Activated naive CD8-positive, alpha-beta T cell (primary cell): ENCODE results near the gene GEMIN4.
"Not testable (repeated sequence)": the region's sequence is repeated elsewhere in the genome, so short reads cannot be mapped to it uniquely, and the experiment has no call there.

Source experiments
- H3K27ac Mint-ChIP-seq: one replicate; pipeline ENCODE4 v1.8.0; 2021; ENCODE audit warnings: mixed read lengths
- H3K27me3 Mint-ChIP-seq: one replicate; pipeline ENCODE4 v1.8.0; 2021; ENCODE audit warnings: mixed read lengths
- H3K36me3 Mint-ChIP-seq: one replicate; pipeline ENCODE4 v1.8.0; 2021; ENCODE audit warnings: mixed read lengths
- H3K4me1 Mint-ChIP-seq: one replicate; pipeline ENCODE4 v1.8.0; 2021; ENCODE audit warnings: low read depth, mixed read lengths
- H3K4me3 Mint-ChIP-seq: one replicate; pipeline ENCODE4 v1.8.0; 2021; ENCODE audit warnings: mild to moderate bottlenecking, mixed read lengths
- H3K9me3 Mint-ChIP-seq: one replicate; pipeline ENCODE4 v1.8.0; 2021; ENCODE audit warnings: low read depth, mixed read lengths

GEMIN4 gene

GRCh38 chr17:755319-755961 is 3.4 kb upstream of the GEMIN4 start:
- H3K9me3 Mint-ChIP-seq, H3K27ac Mint-ChIP-seq, H3K36me3 Mint-ChIP-seq, H3K27me3 Mint-ChIP-seq, H3K4me3 Mint-ChIP-seq: not testable (repeated sequence)
- H3K4me1 Mint-ChIP-seq: peaks cover 16% of the 10 kb centered on the region

DNA sequence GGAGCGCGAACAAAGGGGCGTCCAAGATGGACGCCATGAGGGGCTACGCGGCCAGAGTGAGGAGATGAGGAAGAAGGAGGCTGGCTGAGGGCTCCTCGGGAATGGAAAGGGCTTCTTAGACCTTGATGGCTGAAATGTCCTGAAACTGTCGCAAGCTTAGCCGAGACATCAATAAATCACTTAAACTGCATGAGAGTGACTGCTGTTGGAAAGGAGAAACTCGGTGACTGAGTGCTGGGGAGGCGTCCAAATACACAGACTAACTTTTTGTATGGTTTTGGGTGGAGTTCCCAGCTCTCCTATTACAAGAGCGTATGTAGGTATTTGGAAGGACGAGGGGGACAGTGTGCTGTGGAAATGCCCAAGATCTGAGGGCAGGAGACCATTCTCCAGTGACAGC is 1.4 kb upstream of the GEMIN4 start:
- H3K4me1 Mint-ChIP-seq: peaks cover 31% of the 10 kb centered on the region
- no peaks in the 10 kb centered on the region for H3K27me3 Mint-ChIP-seq
- peak overlapping the region; percentile 83 for H3K27ac Mint-ChIP-seq
- H3K4me3 Mint-ChIP-seq: peak overlapping the region; percentile 67
- peaks cover 13% of the 10 kb centered on the region for H3K36me3 Mint-ChIP-seq
- H3K9me3 Mint-ChIP-seq: no peaks in the 10 kb centered on the region

DNA sequence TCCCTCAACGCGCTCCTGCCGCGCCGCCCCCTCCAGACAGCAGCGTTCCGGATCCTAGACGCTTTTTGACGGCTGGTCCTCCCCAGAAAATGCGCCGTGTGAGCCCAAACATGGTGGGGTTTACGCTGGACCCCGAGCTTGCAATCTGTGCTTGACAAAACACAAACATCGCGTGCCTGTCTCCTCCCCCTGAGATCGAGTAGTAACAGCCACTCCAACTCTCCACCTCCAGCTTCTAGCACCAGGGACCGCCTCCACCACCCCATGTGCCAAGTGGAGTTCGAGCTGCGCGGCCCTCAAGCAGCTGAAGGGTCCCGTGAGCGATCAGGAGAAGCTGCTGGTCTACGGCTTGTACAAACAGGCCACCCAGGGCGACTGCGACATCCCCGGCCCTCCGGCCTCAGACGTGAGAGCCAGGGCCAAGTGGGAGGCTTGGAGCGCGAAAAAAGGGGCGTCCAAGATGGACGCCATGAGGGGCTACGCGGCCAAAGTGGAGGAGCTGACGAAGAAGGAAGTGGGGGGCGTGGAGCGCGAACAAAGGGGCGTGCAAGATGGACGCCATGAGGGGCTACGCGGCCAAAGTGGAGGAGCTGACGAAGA is 656 bp upstream of the GEMIN4 start:
- Mint-ChIP-seq H3K4me1 (peaks cover 36% of the 10 kb centered on the region), H3K27me3 (no peaks in the 10 kb centered on the region), H3K4me3 (peak overlapping the region; percentile 93), H3K36me3 (peaks cover 13% of the 10 kb centered on the region), H3K9me3 (no peaks in the 10 kb centered on the region), H3K27ac (peak overlapping the region; percentile 95)

DNA sequence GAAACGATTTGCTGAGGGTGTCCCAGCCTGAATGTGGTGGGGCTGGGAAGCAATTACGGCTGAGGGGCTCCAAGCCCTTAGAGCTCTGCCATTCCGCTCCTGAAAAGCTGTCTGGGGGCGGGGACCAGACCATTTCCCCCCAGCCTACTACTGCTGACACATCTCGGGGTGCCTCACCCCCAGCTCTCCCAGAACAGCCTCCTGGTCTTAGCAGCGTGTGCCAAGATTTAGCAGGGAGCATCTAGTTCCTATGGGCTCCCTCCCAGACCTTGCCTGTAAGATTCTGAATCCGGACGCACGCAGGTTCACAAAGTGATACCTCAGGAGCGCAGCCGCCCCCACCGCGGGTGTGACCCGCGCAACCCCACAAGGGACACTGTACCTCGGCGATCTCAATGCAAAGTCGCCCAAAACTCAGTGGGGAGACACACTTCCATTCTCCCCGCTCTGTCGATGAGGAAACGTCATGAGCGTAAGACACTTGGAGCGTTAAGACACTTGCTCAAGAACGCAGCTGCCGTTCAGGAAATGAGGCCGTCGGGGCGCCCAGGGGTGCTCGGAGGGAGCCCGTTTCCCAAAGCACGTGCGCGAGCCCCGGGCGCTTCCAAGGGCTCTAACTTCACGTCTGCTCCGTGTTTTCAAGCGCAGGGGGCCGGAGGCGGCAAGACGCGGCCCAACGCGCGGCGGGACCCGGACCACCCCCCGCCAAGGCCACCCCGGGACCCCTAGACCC is 629 bp downstream of the GEMIN4 start:
- Mint-ChIP-seq H3K27ac (peak overlapping the region; percentile 99), H3K27me3 (no peaks in the 10 kb centered on the region), H3K36me3 (peaks cover 13% of the 10 kb centered on the region)

DNA sequence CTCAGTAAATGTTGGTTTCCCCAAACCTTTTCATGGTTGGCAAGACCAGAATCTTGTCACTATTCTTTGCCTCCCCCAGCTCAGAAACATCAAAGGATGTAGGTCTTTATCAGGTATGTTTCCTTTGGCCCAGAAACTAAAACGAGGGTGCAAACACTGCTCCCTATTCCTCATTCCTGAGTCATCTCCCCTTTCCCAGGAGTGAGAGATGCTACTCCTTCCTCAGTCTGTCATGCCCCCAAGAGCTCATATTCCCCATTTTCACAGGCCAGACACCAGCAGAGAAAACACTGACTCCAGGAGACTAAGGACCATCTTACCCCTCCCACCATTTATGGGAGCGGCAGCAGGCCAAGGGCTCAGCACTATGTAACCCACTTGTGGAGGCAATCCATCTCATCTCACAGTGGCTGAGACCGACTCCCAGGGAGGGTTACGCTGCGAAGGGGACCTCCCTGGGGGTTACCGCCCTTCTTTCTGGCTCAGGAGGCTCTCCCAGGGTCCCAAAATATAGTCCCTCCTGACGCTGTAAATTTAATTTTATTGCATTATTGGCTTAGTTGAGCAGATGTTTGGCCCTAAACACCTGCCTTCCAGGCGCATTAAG is 1.5 kb downstream of the GEMIN4 start:
- H3K27me3 Mint-ChIP-seq: no peaks in the 10 kb centered on the region
- H3K9me3 Mint-ChIP-seq: no peaks in the 10 kb centered on the region
- peaks cover 13% of the 10 kb centered on the region for H3K36me3 Mint-ChIP-seq
- H3K4me1 Mint-ChIP-seq: peaks cover 36% of the 10 kb centered on the region
- H3K27ac Mint-ChIP-seq: peak overlapping the region; percentile 99
- peak overlapping the region; percentile 99 for H3K4me3 Mint-ChIP-seq

More for the DNA sequence above, 629 bp downstream of the GEMIN4 start:
- Mint-ChIP-seq H3K4me1 (peaks cover 36% of the 10 kb centered on the region), H3K9me3 (no peaks in the 10 kb centered on the region), H3K4me3 (peak overlapping the region; percentile 99)

GRCh38 chr17:749359-749758 is 2.7 kb downstream of the GEMIN4 start:
- H3K9me3 Mint-ChIP-seq, H3K27me3 Mint-ChIP-seq, H3K27ac Mint-ChIP-seq: not testable (repeated sequence)
- H3K4me3 Mint-ChIP-seq: peak overlapping the region; percentile 99
- H3K4me1 Mint-ChIP-seq: peaks cover 37% of the 10 kb centered on the region
- H3K36me3 Mint-ChIP-seq: peaks cover 14% of the 10 kb centered on the region

GRCh38 chr17:748604-749003 is 3.5 kb downstream of the GEMIN4 start:
- H3K4me3 Mint-ChIP-seq: not testable (repeated sequence)

DNA sequence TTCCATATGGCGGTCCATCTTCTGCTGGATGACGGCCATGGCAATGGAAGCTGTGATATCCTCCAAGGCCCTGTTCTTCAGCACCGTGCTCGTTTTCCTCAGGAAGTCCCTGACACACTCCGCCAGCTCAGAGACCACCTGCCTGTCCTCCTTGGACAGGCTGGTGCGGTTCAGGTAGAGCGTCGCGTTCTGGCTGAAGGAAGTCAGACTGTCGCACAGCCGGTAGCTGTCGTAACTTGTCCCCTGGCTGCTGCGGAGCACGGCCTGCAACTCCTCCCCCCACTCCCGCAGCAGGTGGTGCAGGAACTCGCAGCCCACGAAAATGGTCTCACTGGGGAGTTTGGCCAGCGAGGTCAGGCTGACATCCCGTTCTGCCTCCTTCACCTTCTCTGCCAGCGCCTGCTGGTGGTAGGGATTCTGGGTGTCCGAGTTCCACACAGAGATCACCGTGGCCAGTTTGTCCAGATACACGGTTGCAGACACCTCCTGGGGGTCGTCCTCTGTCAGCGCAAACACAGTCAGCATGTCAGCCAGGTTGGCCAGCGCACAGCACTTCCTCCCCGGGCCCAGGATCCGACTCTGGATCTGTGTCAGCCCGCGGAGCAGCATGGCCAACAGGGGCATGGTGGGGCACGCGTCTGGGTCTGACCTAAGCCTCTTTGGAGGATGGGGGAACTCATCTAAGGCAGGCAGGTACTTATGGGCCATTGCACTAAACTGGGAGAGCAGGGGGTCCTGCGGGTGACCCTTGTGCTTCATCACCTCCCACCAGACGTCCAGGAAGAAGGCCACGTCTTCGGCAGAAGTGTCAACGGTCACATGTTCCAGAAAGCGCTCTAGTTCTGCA is 5.1 kb downstream of the GEMIN4 start:
- H3K4me3 Mint-ChIP-seq: no peak overlapping the region
- H3K9me3 Mint-ChIP-seq: no peaks in the 10 kb centered on the region
- H3K27me3 Mint-ChIP-seq: no peaks in the 10 kb centered on the region
- no peak overlapping the region for H3K27ac Mint-ChIP-seq
- peaks cover 40% of the 10 kb centered on the region for H3K4me1 Mint-ChIP-seq
- H3K36me3 Mint-ChIP-seq: peaks cover 15% of the 10 kb centered on the region

More at GRCh38 chr17:748604-749003, 3.5 kb downstream of the GEMIN4 start:
- not testable (repeated sequence) for H3K9me3 Mint-ChIP-seq, H3K27ac Mint-ChIP-seq, H3K27me3 Mint-ChIP-seq
- Mint-ChIP-seq H3K36me3 (peaks cover 15% of the 10 kb centered on the region), H3K4me1 (peaks cover 40% of the 10 kb centered on the region)

- Mint-ChIP-seq H3K4me3 (no peak overlapping the region), H3K27me3 (no peaks in the 10 kb centered on the region), H3K27ac (no peak overlapping the region), H3K36me3 (peaks cover 17% of the 10 kb centered on the region), H3K4me1 (peaks cover 38% of the 10 kb centered on the region), H3K9me3 (no peaks in the 10 kb centered on the region)
These were observed 5.9 kb downstream of the GEMIN4 start for GRCh38 chr17:746181-746580.

GRCh38 chr17:745406-745805 is 6.7 kb downstream of the GEMIN4 start:
- H3K27ac Mint-ChIP-seq: no peak overlapping the region
- H3K4me1 Mint-ChIP-seq: peaks cover 38% of the 10 kb centered on the region
- peaks cover 12% of the 10 kb centered on the region for H3K36me3 Mint-ChIP-seq
- H3K4me3 Mint-ChIP-seq: no peak overlapping the region
- H3K27me3 Mint-ChIP-seq: no peaks in the 10 kb centered on the region
- no peaks in the 10 kb centered on the region for H3K9me3 Mint-ChIP-seq

- H3K36me3 Mint-ChIP-seq: peaks cover 8% of the 10 kb centered on the region
These were observed 7.1 kb downstream of the GEMIN4 start for GRCh38 chr17:744937-745336.

DNA sequence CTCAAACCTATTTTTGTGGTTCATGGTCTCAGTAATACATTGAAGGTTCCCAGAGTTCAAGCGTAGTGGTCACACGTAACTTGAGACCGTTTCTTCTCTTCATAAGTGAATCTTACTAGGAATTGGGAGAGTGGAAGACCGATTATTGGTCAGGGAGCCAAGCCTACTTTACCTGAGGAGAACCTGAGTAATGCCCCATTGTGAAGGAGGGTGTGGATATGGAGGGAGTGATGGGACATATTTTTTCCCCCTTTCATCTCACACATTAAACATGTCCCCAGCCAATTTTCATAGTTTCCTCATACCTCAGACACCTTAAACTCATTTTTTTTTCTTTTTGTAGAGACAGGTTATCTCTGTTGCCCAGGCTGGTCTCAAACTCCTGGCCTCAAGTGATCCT is 8.9 kb downstream of the GEMIN4 start:
- Mint-ChIP-seq H3K36me3 (peaks cover 6% of the 10 kb centered on the region), H3K27ac (peak overlapping the region; percentile 54), H3K27me3 (no peaks in the 10 kb centered on the region), H3K4me1 (peaks cover 25% of the 10 kb centered on the region), H3K4me3 (no peak overlapping the region), H3K9me3 (no peaks in the 10 kb centered on the region)

More at GRCh38 chr17:744937-745336, 7.1 kb downstream of the GEMIN4 start:
- Mint-ChIP-seq H3K4me3 (no peak overlapping the region), H3K27me3 (no peaks in the 10 kb centered on the region), H3K9me3 (no peaks in the 10 kb centered on the region), H3K27ac (no peak overlapping the region), H3K4me1 (peaks cover 37% of the 10 kb centered on the region)

- Mint-ChIP-seq H3K27ac (no peak overlapping the region), H3K9me3 (no peaks in the 10 kb centered on the region), H3K4me3 (no peak overlapping the region), H3K36me3 (peaks cover 6% of the 10 kb centered on the region), H3K4me1 (peaks cover 22% of the 10 kb centered on the region), H3K27me3 (no peaks in the 10 kb centered on the region)
These were observed 9.8 kb downstream of the GEMIN4 start for GRCh38 chr17:742147-742793.
